IMR-90 (cell line): ENCODE data around the gene CLTA.

Experiments
- MAFK ChIP-seq: IDR thresholded peaks from 2 replicates; pipeline ENCODE4 v1.6.1; 2012; ENCODE audit warnings: low read depth, low read length, improper control_type of control experiment
- RAD21 ChIP-seq: IDR thresholded peaks from 2 replicates; pipeline ENCODE4 v1.6.1; 2012; ENCODE audit warnings: low read length, improper control_type of control experiment
- TF ChIP-seq, protein P1 (sequence below): conservative IDR thresholded peaks from 2 replicates; pipeline ENCODE4 v1.5.1; 2012; ENCODE audit warnings: mild to moderate bottlenecking, low read depth, low read length, improper control_type of control experiment

GRCh38 chr9:36141288-36141687 lies 49.4 kb upstream of the CLTA start:
- TF ChIP-seq, protein P1, sequence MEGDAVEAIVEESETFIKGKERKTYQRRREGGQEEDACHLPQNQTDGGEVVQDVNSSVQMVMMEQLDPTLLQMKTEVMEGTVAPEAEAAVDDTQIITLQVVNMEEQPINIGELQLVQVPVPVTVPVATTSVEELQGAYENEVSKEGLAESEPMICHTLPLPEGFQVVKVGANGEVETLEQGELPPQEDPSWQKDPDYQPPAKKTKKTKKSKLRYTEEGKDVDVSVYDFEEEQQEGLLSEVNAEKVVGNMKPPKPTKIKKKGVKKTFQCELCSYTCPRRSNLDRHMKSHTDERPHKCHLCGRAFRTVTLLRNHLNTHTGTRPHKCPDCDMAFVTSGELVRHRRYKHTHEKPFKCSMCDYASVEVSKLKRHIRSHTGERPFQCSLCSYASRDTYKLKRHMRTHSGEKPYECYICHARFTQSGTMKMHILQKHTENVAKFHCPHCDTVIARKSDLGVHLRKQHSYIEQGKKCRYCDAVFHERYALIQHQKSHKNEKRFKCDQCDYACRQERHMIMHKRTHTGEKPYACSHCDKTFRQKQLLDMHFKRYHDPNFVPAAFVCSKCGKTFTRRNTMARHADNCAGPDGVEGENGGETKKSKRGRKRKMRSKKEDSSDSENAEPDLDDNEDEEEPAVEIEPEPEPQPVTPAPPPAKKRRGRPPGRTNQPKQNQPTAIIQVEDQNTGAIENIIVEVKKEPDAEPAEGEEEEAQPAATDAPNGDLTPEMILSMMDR, result peak; percentile 43
- TF ChIP-seq RAD21 (peak; percentile 65), MAFK (no peak)
